Esophagus muscularis mucosa (tissue), 3 donors: ENCODE measurements around the gene SHKBP1.

Experiments
- POLR2A ChIP-seq: fragments of 450-650 bp; IDR thresholded peaks from one replicate; pipeline ENCODE4 v1.6.1; 2017; ENCODE audit warnings: antibody characterized with exemption, moderate library complexity, mild to moderate bottlenecking, low read depth
- POLR2AphosphoS5 ChIP-seq, 2 donors: sonication (generic); formaldehyde crosslinking; IDR thresholded peaks; one replicate each; pipeline ENCODE4 v1.6.1; 2017; ENCODE audit warnings: antibody characterized with exemption in 2 of 2
- TF ChIP-seq, protein P1 (sequence below), 3 experiments: fragments of 200-600 bp in 2 of 3; fragments of 450-650 bp in 1 of 3; sonication (generic) in 2 of 3; IDR thresholded peaks; one replicate each; pipeline ENCODE4 v1.5.1; 2017 to 2019; ENCODE audit warnings: antibody characterized with exemption in 3 of 3, mild to moderate bottlenecking in 2 of 3, moderate library complexity in 1 of 3

DNA sequence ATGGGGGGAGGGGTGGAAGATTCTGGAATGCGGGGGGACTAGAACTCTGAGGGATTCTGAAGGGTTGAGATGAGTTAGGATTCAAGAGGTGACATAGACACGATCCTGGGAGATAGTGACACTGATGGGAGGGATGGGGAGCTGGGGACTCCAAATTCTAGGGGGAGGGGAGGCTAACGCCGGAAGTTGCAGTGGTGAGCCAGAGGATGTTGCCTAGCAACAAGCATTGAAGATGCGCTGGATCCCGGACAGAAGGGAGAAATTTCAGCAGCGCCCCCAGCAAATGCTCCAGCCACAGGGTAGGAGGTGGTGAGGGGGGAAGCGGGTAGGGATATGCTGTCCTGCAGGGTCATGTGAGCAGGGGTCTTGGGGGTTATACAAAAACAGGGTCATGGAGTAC is 17.6 kb downstream of the SHKBP1 start:
- TF ChIP-seq, protein P1, sequence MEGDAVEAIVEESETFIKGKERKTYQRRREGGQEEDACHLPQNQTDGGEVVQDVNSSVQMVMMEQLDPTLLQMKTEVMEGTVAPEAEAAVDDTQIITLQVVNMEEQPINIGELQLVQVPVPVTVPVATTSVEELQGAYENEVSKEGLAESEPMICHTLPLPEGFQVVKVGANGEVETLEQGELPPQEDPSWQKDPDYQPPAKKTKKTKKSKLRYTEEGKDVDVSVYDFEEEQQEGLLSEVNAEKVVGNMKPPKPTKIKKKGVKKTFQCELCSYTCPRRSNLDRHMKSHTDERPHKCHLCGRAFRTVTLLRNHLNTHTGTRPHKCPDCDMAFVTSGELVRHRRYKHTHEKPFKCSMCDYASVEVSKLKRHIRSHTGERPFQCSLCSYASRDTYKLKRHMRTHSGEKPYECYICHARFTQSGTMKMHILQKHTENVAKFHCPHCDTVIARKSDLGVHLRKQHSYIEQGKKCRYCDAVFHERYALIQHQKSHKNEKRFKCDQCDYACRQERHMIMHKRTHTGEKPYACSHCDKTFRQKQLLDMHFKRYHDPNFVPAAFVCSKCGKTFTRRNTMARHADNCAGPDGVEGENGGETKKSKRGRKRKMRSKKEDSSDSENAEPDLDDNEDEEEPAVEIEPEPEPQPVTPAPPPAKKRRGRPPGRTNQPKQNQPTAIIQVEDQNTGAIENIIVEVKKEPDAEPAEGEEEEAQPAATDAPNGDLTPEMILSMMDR (IDR thresholded peaks at IDR 0.05): no peak
- TF ChIP-seq POLR2A (no peak), POLR2AphosphoS5 (IDR thresholded peaks at IDR 0.05) (no peak)
